GM12872 (cell line): Measurements from ENCODE around the gene SESN1.

Experiments
- TF ChIP-seq, protein P1 (sequence below): IDR thresholded peaks from 3 replicates; pipeline ENCODE4 v1.5.1; 2011; ENCODE audit warnings: low read depth, mild to moderate bottlenecking, low read length, moderate library complexity; ENCODE audit not compliant: insufficient read depth

Gene SESN1

GRCh38 chr6:109052852-109053251 is 41.8 kb downstream of the SESN1 start:
- TF ChIP-seq, protein P1, sequence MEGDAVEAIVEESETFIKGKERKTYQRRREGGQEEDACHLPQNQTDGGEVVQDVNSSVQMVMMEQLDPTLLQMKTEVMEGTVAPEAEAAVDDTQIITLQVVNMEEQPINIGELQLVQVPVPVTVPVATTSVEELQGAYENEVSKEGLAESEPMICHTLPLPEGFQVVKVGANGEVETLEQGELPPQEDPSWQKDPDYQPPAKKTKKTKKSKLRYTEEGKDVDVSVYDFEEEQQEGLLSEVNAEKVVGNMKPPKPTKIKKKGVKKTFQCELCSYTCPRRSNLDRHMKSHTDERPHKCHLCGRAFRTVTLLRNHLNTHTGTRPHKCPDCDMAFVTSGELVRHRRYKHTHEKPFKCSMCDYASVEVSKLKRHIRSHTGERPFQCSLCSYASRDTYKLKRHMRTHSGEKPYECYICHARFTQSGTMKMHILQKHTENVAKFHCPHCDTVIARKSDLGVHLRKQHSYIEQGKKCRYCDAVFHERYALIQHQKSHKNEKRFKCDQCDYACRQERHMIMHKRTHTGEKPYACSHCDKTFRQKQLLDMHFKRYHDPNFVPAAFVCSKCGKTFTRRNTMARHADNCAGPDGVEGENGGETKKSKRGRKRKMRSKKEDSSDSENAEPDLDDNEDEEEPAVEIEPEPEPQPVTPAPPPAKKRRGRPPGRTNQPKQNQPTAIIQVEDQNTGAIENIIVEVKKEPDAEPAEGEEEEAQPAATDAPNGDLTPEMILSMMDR = no peak

- TF ChIP-seq, protein P1 = no peak
These were observed 42.5 kb downstream of the SESN1 start for GRCh38 chr6:109052018-109052651.

DNA sequence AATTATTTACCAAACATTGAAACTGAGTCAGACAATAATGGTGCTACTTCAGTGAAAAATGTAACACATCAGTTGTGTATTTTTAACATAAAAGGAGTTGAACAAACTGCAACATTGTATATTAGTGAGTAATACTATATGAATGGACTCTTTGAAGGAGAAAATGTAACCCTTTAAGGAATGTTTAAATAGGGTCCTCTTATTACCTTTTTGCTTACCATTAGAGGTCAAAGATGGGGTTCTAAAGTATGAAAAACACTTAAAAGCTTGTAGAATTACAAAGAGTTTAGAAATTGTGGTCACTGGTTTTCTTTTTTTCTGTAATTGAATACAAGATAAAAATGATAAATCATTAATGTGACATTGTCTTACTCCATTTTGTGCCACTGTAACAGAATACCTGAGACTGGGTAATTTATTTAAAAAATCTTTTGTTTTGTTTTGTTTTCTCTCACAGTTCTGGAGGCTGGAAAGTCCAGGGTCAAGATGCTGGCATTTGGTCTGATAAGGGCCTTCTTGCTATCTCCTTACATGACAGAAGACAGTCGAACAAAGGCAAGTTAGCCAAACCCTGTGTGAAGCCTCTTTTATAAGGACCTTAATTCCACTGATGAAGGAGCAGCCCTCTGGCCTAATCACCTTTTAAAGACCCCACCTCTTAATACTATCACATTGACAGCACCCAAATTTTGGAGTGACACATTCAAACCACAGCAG is 43.2 kb downstream of the SESN1 start:
- TF ChIP-seq, protein P1 = no peak

GRCh38 chr6:109050447-109051102 is 44.1 kb downstream of the SESN1 start:
- TF ChIP-seq, protein P1 = no peak

DNA sequence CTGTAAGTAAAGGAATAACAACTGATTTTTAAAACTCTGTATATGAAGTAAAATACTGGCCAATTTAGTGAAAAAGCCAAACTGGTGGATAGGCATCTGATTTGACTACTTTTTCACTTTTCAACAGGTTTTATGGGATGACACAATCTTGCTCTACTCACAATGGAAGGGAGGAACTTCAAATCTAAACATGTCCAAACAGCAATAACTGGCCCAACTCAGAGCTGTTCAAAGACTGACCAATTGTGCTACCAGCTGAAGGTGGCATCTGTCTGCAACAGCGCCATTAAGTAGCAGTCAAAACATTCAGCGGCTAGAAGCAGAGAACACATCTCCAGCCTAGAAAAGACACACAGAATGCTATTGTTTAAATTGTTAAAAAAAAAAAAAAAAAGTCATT is 44.6 kb downstream of the SESN1 start:
- TF ChIP-seq, protein P1 = no peak

DNA sequence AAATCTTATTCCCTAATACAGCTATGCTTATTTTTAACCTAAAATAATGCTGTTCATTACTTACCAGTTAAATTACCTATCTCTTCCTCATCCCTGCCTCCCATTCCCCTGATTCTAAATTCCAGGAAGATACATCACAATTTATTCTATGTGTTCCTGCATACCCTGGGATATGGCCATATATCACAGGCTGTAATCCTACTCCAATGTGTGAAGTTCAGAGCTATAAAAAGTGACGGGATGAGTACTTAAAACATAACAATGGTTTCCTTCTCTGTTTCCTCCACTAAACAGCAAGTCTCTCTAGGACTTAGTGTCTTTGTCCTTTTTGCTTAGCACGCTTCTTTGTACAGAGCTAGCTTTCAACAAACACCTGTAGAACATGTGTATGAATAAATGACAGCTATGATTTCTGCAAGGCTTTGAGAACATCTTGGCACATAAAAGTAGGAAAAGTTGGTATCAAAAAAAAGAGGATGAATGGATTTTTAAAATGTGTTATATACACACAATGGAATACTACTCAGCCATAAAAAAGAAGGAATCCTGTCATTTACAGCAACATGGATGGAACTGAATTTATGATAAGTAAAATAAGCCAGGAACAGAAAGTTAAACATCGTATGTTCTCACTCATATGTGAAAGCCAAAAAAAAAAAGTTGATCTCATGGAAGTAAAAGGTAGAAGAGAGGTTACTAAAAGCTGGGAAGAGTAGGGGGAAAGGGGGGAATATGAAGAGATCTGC is 45.8 kb downstream of the SESN1 start:
- TF ChIP-seq, protein P1 = no peak

DNA sequence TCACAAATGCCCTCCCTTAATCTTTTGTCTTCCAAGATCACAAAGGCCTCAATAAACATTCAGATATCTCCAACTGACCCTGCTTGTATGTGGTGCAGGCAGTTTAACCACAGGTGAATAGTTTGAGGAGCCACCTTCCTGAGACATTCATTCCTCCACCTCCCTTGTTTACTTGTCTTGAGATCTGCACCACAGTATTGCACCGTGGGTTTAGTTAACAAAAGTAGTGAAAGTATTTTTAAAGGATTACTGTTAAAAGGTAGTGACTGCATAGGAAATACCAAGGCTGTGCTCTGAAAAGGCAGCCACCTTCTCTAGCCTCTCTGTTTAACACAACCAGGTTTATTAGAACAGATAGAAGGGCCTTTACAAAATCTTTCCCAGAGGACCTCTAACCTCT is 46.5 kb downstream of the SESN1 start:
- TF ChIP-seq, protein P1 = no peak
